Left lung (tissue), 10 donors: ENCODE measurements around the gene MINDY3. TPM values are rescaled to one million over a fixed set of nuclear protein-coding genes. Genes with fewer than 3 reads are reported as not detected.
A peak's percentile ranks its signal among the peaks of the same experiment; 100 is the strongest.

Experiments used
- ATAC-seq: fragments of 200-7000 bp; cut with Tn5 transposase; one replicate; pipeline ENCODE4 v1.9.1; 2020; ENCODE audit warnings: moderate library complexity
- DNase-seq, 4 donors: peaks; one replicate each; pipeline ENCODE4 v3.0.0-alpha.2; 2013 to 2020
- H3K27ac ChIP-seq, 2 donors: fragments of 200-600 bp; sonication (generic) in 1 of 2; one replicate each; pipeline versions ENCODE4 v1.5.0 to v1.8.0; 2020 to 2021
- H3K27me3 ChIP-seq, 2 donors: fragments of 200-600 bp; sonication (generic) in 1 of 2; one replicate each; pipeline versions ENCODE4 v1.5.0 to v1.8.0; 2020 to 2021
- H3K36me3 ChIP-seq, 2 donors: fragments of 200-600 bp; sonication (generic) in 1 of 2; one replicate each; pipeline versions ENCODE4 v1.5.0 to v1.8.0; 2020 to 2021
- H3K4me1 ChIP-seq, 2 donors: fragments of 200-600 bp; one replicate each; pipeline ENCODE4 v1.8.0; 2021
- H3K4me3 ChIP-seq, 2 donors: fragments of 200-600 bp; sonication (generic) in 1 of 2; one replicate each; pipeline versions ENCODE4 v1.5.0 to v1.8.0; 2020 to 2021; ENCODE audit warnings: mild to moderate bottlenecking in 1 of 2
- H3K9me3 ChIP-seq, 2 donors: fragments of 200-600 bp; sonication (generic) in 1 of 2; one replicate each; pipeline versions ENCODE4 v1.5.0 to v1.8.0; 2020 to 2021
- CTCF ChIP-seq, 2 donors: fragments of 200-600 bp; sonication (generic) in 1 of 2; IDR thresholded peaks; one replicate each; pipeline versions ENCODE4 v1.5.0 to v1.8.0; 2021; ENCODE audit warnings: antibody characterized with exemption in 2 of 2
- intact Hi-C, 2 donors: fragments of 100-400 bp; cut with DNase I; formaldehyde crosslinking; loops; one replicate each; pipeline versions ENCODE4 v1.11.2 to v1.14.2; 2022
- polyA plus RNA-seq, 6 donors: library from polyadenylated mRNA; unstranded; fragments of 120-200 nt; gene quantifications; one replicate each; pipeline ENCODE4 v1.2.1, GENCODE V29; 2013; ENCODE audit not compliant: insufficient read length in 6 of 6
- total RNA-seq, 2 donors: library from RNA; stranded (reverse); fragmentation: NEBNext Ultra II Directional; extraction: Animal tissue kit (Norgen Biotek cat#: 25700); gene quantifications; one replicate each; pipeline ENCODE4 v1.2.1, GENCODE V29; 2021
- donor health status: DM: no; HTN: yes; CAD: no.
- donor health status: DM: no; HTN: no; CAD: no.

Gene MINDY3
- total and polyA plus RNA-seq, 8 donors, result 27.5 to 59.7 (median 43.5) TPM

- Histone ChIP-seq H3K27me3 (no peaks in the 10 kb centered on the region), H3K4me3 (no peak overlapping the region), H3K4me1 (no peaks in the 10 kb centered on the region), H3K27ac (no peak overlapping the region), H3K9me3 (no peaks in the 10 kb centered on the region), H3K36me3 (peaks cover 0 to 40% of the 10 kb centered on the region in 2 donors)
- no peak for DNase-seq
- no peak for ATAC-seq
- TF ChIP-seq CTCF (IDR thresholded peaks at IDR 0.05), result no peak
- intact Hi-C loops, result loop anchor here in 1 of 2 donors (10.0 kb wide), 1 partner anchor 387 kb away; no protein-coding TSS in a partner anchor
These were observed 38.2 kb downstream of the MINDY3 start for GRCh38 chr10:15822131-15822530.

GRCh38 chr10:15821046-15821683 lies 39.1 kb downstream of the MINDY3 start:
- DNase-seq (no peak), ATAC-seq (peak; percentile 14)
- intact Hi-C loops, result loop anchor here in 1 of 2 donors (10.0 kb wide), 1 partner anchor 386 kb away; no protein-coding TSS in a partner anchor
- Histone ChIP-seq H3K9me3 (no peaks in the 10 kb centered on the region), H3K4me3 (no peak overlapping the region), H3K27ac (no peak overlapping the region), H3K36me3 (peaks cover 0 to 43% of the 10 kb centered on the region in 2 donors), H3K4me1 (no peaks in the 10 kb centered on the region), H3K27me3 (no peaks in the 10 kb centered on the region)
- no peak for TF ChIP-seq CTCF (IDR thresholded peaks at IDR 0.05)

- DNase-seq (peak in 1 of 4 donors; percentile 45), ATAC-seq (peak; percentile 50)
- intact Hi-C loops, result no loop called here
- Histone ChIP-seq H3K36me3 (peaks cover 0 to 42% of the 10 kb centered on the region in 2 donors), H3K4me3 (no peak overlapping the region), H3K4me1 (no peaks in the 10 kb centered on the region), H3K9me3 (no peaks in the 10 kb centered on the region), H3K27ac (peak overlapping the region in 1 of 2 donors; percentile 15), H3K27me3 (no peaks in the 10 kb centered on the region)
- no peak for TF ChIP-seq CTCF (IDR thresholded peaks at IDR 0.05)
These were observed 42.8 kb downstream of the MINDY3 start for GRCh38 chr10:15817409-15818046.

- ATAC-seq, result no peak
- intact Hi-C loops, result no loop called here
- H3K27ac ChIP-seq, result no peak overlapping the region
These were observed 44.9 kb downstream of the MINDY3 start for GRCh38 chr10:15815242-15815885.

More at GRCh38 chr10:15815242-15815885, 44.9 kb downstream of the MINDY3 start:
- DNase-seq, result no peak
- H3K4me3 ChIP-seq, result no peak overlapping the region
- H3K27me3 ChIP-seq, result no peaks in the 10 kb centered on the region
- no peaks in the 10 kb centered on the region for H3K9me3 ChIP-seq
- H3K4me1 ChIP-seq, result no peaks in the 10 kb centered on the region
- TF ChIP-seq CTCF (IDR thresholded peaks at IDR 0.05), result no peak
- H3K36me3 ChIP-seq, result peaks cover 0 to 33% of the 10 kb centered on the region in 2 donors
